ENCODE data around the gene PCSK2.

DNA sequence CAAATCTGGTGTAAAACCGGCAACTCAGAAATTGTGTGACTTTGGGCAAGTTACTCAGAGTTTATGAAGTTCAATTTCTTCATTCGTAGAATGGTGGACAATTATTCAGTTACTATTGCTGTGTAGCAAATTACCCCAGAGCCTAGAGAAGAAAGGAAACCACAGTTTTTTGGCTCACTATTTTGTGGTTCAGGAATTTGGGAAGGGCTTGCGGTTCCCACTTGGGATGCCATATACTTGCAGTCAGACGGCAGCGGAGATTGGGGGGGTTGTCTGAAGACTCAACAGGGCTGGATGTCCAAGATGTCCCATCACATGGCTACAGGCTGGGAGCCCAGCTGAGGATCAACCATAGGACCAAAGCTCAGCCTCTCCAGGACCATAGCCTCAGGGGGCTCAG is 108.1 kb downstream of the PCSK2 start:
- TF ChIP-seq POLR2AphosphoS5 (IDR thresholded peaks at IDR 0.05; ENCODE audit: low read depth, low read length): no peak
- no peak for TF ChIP-seq POLR2A (IDR thresholded peaks at IDR 0.05; ENCODE audit: low read depth, low read length)
- no peak for TF ChIP-seq SPI1 (IDR thresholded peaks at IDR 0.05; ENCODE audit: low read depth, low read length)
- no peak for TF ChIP-seq TAF1 (IDR thresholded peaks at IDR 0.05; ENCODE audit: low read depth, low read length)
- TF ChIP-seq PAX5 (IDR thresholded peaks at IDR 0.05; ENCODE audit: insufficient read depth, low read length, severe bottlenecking): no peak

Measured in GM12891 (cell line).